Urinary bladder (tissue), 4 donors: Measurements from ENCODE around the gene ATF7. TPM values are rescaled to one million over a fixed set of nuclear protein-coding genes. Genes with fewer than 3 reads are reported as not detected.
A peak's percentile ranks its signal among the peaks of the same experiment; 100 is the strongest.

Source experiments
- DNase-seq: peaks from one replicate; pipeline ENCODE4 v3.0.0-alpha.2; 2015; ENCODE audit errors: extremely low spot score
- H3K27ac ChIP-seq: one replicate; pipeline ENCODE4 v1.5.1; 2013; ENCODE audit warnings: low read depth, mild to moderate bottlenecking, moderate library complexity
- H3K36me3 ChIP-seq: one replicate; pipeline ENCODE4 v1.6.1; 2013; ENCODE audit warnings: mild to moderate bottlenecking, moderate library complexity; ENCODE audit not compliant: insufficient read depth
- H3K4me1 ChIP-seq: one replicate; pipeline ENCODE4 v1.6.1; 2013; ENCODE audit warnings: mild to moderate bottlenecking, moderate library complexity; ENCODE audit not compliant: insufficient read depth
- H3K4me3 ChIP-seq: one replicate; pipeline ENCODE4 v1.5.1; 2013; ENCODE audit warnings: low read depth, low read length
- WGBS: extraction: QIAGEN DNeasy Blood & Tissue Kit; methylation state at CpG from one replicate; pipeline ENCODE4 v1.1.7; 2013; 5-methylcytosine and 5-hydroxymethylcytosine counted together
- polyA plus RNA-seq: library from polyadenylated mRNA; stranded (reverse); fragments of 200-250 nt; gene quantifications from one replicate; pipeline ENCODE4 v1.2.3, GENCODE V29; 2013
- total RNA-seq: library from RNA; depleted of rRNA; stranded (reverse); fragments of >200 nt; gene quantifications from one replicate; pipeline ENCODE4 v1.2.3, GENCODE V29; 2014
- donor health status: healthy with polysubstance abuse.
- donor health status: healthy.

Gene ATF7
- total and polyA plus RNA-seq, 2 donors = 24.1 to 28.2 TPM

- Histone ChIP-seq H3K4me1 (no peaks in the 10 kb centered on the region), H3K27ac (peak overlapping the region; percentile 94), H3K4me3 (peak overlapping the region; percentile 54), H3K36me3 (no peaks in the 10 kb centered on the region)
- 3% methylated on average over 17 of the region's 17 CpGs for WGBS
- no peak for DNase-seq
Measured at GRCh38 chr12:53500142-53500775, 125.9 kb downstream of the ATF7 start.

- no peak for DNase-seq
- under 1% methylated on average over 51 of the region's 51 CpGs for WGBS
- Histone ChIP-seq H3K4me3 (peak within 1 kb of the TSS; percentile 54), H3K36me3 (no peaks in the 10 kb centered on the region), H3K27ac (peak within 1 kb of the TSS; percentile 94), H3K4me1 (no peaks in the 10 kb centered on the region)
Measured at GRCh38 chr12:53499266-53500141, 126.7 kb downstream of the ATF7 start, which contains the start of gene MAP3K12. Gene MAP3K12 (minus strand): TSS chr12:53499458. CDS start chr12:53487391, 12,067 bp downstream.

- no peak for DNase-seq
- H3K4me3 ChIP-seq = no peak overlapping the region
- H3K36me3 ChIP-seq = no peaks in the 10 kb centered on the region
- H3K4me1 ChIP-seq = no peaks in the 10 kb centered on the region
- no peak overlapping the region for H3K27ac ChIP-seq
- WGBS = 74% methylated on average over 2 of the region's 2 CpGs
Measured at GRCh38 chr12:53498235-53498630, 127.9 kb downstream of the ATF7 start.

- DNase-seq = no peak
- Histone ChIP-seq H3K4me1 (no peaks in the 10 kb centered on the region), H3K4me3 (no peak overlapping the region), H3K36me3 (no peaks in the 10 kb centered on the region), H3K27ac (no peak overlapping the region)
- 91% methylated on average over 3 of the region's 3 CpGs for WGBS
Measured at GRCh38 chr12:53497461-53497860, 128.7 kb downstream of the ATF7 start.

GRCh38 chr12:53496752-53497032, 129.5 kb downstream of the ATF7 start:
- no peak for DNase-seq
- Histone ChIP-seq H3K36me3 (no peaks in the 10 kb centered on the region), H3K4me1 (no peaks in the 10 kb centered on the region), H3K4me3 (no peak overlapping the region), H3K27ac (peak overlapping the region; percentile 41)
- WGBS = 73% methylated on average over 1 of the region's 1 CpG

- 30% methylated on average over 5 of the region's 5 CpGs for WGBS
Measured at GRCh38 chr12:53495903-53496751, 130.1 kb downstream of the ATF7 start.

GRCh38 chr12:53493610-53494391, 132.4 kb downstream of the ATF7 start:
- Histone ChIP-seq H3K27ac (peak overlapping the region; percentile 57), H3K4me1 (no peaks in the 10 kb centered on the region), H3K36me3 (no peaks in the 10 kb centered on the region), H3K4me3 (peak overlapping the region; percentile 57)
- no peak for DNase-seq
- WGBS = 29% methylated on average over 11 of the region's 11 CpGs

More at GRCh38 chr12:53495903-53496751, 130.1 kb downstream of the ATF7 start:
- Histone ChIP-seq H3K36me3 (no peaks in the 10 kb centered on the region), H3K27ac (no peak overlapping the region), H3K4me3 (no peak overlapping the region), H3K4me1 (no peaks in the 10 kb centered on the region)
- no peak for DNase-seq

- DNase-seq = peak; percentile 82
Measured at GRCh38 chr12:53492830-53493609, 133.2 kb downstream of the ATF7 start.

GRCh38 chr12:53492188-53492587, 134.0 kb downstream of the ATF7 start:
- H3K36me3 ChIP-seq = no peaks in the 10 kb centered on the region
- 33% methylated on average over 20 of the region's 20 CpGs for WGBS
- no peaks in the 10 kb centered on the region for H3K4me1 ChIP-seq
- peak overlapping the region; percentile 57 for H3K4me3 ChIP-seq
- no peak for DNase-seq
- H3K27ac ChIP-seq = no peak overlapping the region

More at GRCh38 chr12:53492830-53493609, 133.2 kb downstream of the ATF7 start:
- peak overlapping the region; percentile 86 for H3K27ac ChIP-seq
- no peaks in the 10 kb centered on the region for H3K4me1 ChIP-seq
- 1% methylated on average over 52 of the region's 52 CpGs for WGBS
- H3K36me3 ChIP-seq = no peaks in the 10 kb centered on the region
- H3K4me3 ChIP-seq = peak overlapping the region; percentile 57

- WGBS = 91% methylated on average over 5 of the region's 5 CpGs
- H3K27ac ChIP-seq = no peak overlapping the region
- no peaks in the 10 kb centered on the region for H3K4me1 ChIP-seq
- H3K4me3 ChIP-seq = no peak overlapping the region
- no peak for DNase-seq
- H3K36me3 ChIP-seq = peaks cover 2% of the 10 kb centered on the region
Measured at GRCh38 chr12:53489242-53489864, 136.8 kb downstream of the ATF7 start.

GRCh38 chr12:53486736-53487487, 139.3 kb downstream of the ATF7 start:
- 82% methylated on average over 17 of the region's 17 CpGs for WGBS
- H3K36me3 ChIP-seq = peaks cover 11% of the 10 kb centered on the region
- no peak overlapping the region for H3K4me3 ChIP-seq
- H3K27ac ChIP-seq = no peak overlapping the region
- DNase-seq = no peak
- H3K4me1 ChIP-seq = no peaks in the 10 kb centered on the region
